ENCODE measurements around the gene HPRT1.

HPRT1 gene

GRCh38 chrX:134452596-134452995, 7.4 kb upstream of the HPRT1 start:
- H3K4me3 ChIP-seq (replicated peaks; ENCODE audit: low read depth, low read length): no peak overlapping the region
- no peaks in the 10 kb centered on the region for H3K27me3 ChIP-seq (replicated peaks; ENCODE audit: control insufficient read depth, insufficient read depth, low read length)
- DNase-seq (ENCODE audit: extremely low read depth, insufficient read length): no peak
- H3K36me3 ChIP-seq (ENCODE audit: control insufficient read depth, insufficient read depth, low read length): no peaks in the 10 kb centered on the region
- no peak for TF ChIP-seq CTCF (IDR thresholded peaks at IDR 0.05; ENCODE audit: insufficient read depth, low read length, poor library complexity, severe bottlenecking)

GRCh38 chrX:134453631-134454030, 6.3 kb upstream of the HPRT1 start:
- Histone ChIP-seq H3K36me3 (ENCODE audit: control insufficient read depth, insufficient read depth, low read length) (no peaks in the 10 kb centered on the region), H3K4me3 (replicated peaks; ENCODE audit: low read depth, low read length) (no peak overlapping the region), H3K27me3 (replicated peaks; ENCODE audit: control insufficient read depth, insufficient read depth, low read length) (no peaks in the 10 kb centered on the region)
- no peak for TF ChIP-seq CTCF (IDR thresholded peaks at IDR 0.05; ENCODE audit: insufficient read depth, low read length, poor library complexity, severe bottlenecking)
- DNase-seq (ENCODE audit: extremely low read depth, insufficient read length): no peak

- Histone ChIP-seq H3K27me3 (replicated peaks; ENCODE audit: control insufficient read depth, insufficient read depth, low read length) (no peaks in the 10 kb centered on the region), H3K4me3 (replicated peaks; ENCODE audit: low read depth, low read length) (no peak overlapping the region), H3K36me3 (ENCODE audit: control insufficient read depth, insufficient read depth, low read length) (no peaks in the 10 kb centered on the region)
- no peak for TF ChIP-seq CTCF (IDR thresholded peaks at IDR 0.05; ENCODE audit: insufficient read depth, low read length, poor library complexity, severe bottlenecking)
- DNase-seq (ENCODE audit: extremely low read depth, insufficient read length): no peak
Observed at GRCh38 chrX:134454506-134454905, 5.5 kb upstream of the HPRT1 start.

- H3K4me3 ChIP-seq (replicated peaks; ENCODE audit: low read depth, low read length): no peak overlapping the region
- no peak for DNase-seq (ENCODE audit: extremely low read depth, insufficient read length)
- no peaks in the 10 kb centered on the region for H3K27me3 ChIP-seq (replicated peaks; ENCODE audit: control insufficient read depth, insufficient read depth, low read length)
- no peaks in the 10 kb centered on the region for H3K36me3 ChIP-seq (ENCODE audit: control insufficient read depth, insufficient read depth, low read length)
- no peak for TF ChIP-seq CTCF (IDR thresholded peaks at IDR 0.05; ENCODE audit: insufficient read depth, low read length, poor library complexity, severe bottlenecking)
Observed at GRCh38 chrX:134457708-134458107, 2.3 kb upstream of the HPRT1 start.

GRCh38 chrX:134459683-134460004, 321 bp upstream of the HPRT1 start:
- no peak for TF ChIP-seq CTCF (IDR thresholded peaks at IDR 0.05; ENCODE audit: insufficient read depth, low read length, poor library complexity, severe bottlenecking)
- Histone ChIP-seq H3K36me3 (ENCODE audit: control insufficient read depth, insufficient read depth, low read length) (no peaks in the 10 kb centered on the region), H3K27me3 (replicated peaks; ENCODE audit: control insufficient read depth, insufficient read depth, low read length) (no peaks in the 10 kb centered on the region), H3K4me3 (replicated peaks; ENCODE audit: low read depth, low read length) (peak overlapping the region; percentile 49)
- DNase-seq (ENCODE audit: extremely low read depth, insufficient read length): no peak

- Histone ChIP-seq H3K4me3 (replicated peaks; ENCODE audit: low read depth, low read length) (peak overlapping the region; percentile 72), H3K36me3 (ENCODE audit: control insufficient read depth, insufficient read depth, low read length) (no peaks in the 10 kb centered on the region), H3K27me3 (replicated peaks; ENCODE audit: control insufficient read depth, insufficient read depth, low read length) (no peaks in the 10 kb centered on the region)
- no peak for TF ChIP-seq CTCF (IDR thresholded peaks at IDR 0.05; ENCODE audit: insufficient read depth, low read length, poor library complexity, severe bottlenecking)
- no peak for DNase-seq (ENCODE audit: extremely low read depth, insufficient read length)
Observed at GRCh38 chrX:134460862-134461220, 876 bp downstream of the HPRT1 start.
